A673 (cell line): ENCODE measurements around the gene P3H3. TPM values are rescaled to one million over a fixed set of nuclear protein-coding genes. Genes with fewer than 3 reads are reported as not detected.

Experiments used
- BruUV-seq: library from RNA; stranded (reverse); fragments of 400-500 nt; replicated peaks from 2 replicates; lab custom pipeline; 2021; lab: Mats Ljungman, UMichigan
- CTCF ChIA-PET: fragments of 300-600 bp; sonication (Branson Sonifier 250); formaldehyde crosslinking; loops from one replicate; lab custom pipeline; 2022; ENCODE audit warnings: antibody characterized with exemption; lab: Charles Lee
- POLR2A ChIA-PET: fragments of 300-600 bp; sonication (Branson Sonifier 250); formaldehyde crosslinking; loops from one replicate; lab custom pipeline; 2022; ENCODE audit warnings: antibody characterized with exemption; ENCODE audit not compliant: low non-redundant PET; lab: Charles Lee
- DNase-seq: peaks from one replicate; pipeline ENCODE4 v3.0.0-alpha.2; 2015; ENCODE audit warnings: low spot score
- H3K27ac ChIP-seq: fragments of 200-600 bp; sonication (generic); 2 replicates; pipeline ENCODE4 v1.5.1; 2016; ENCODE audit warnings: mixed run types, low read depth, mild to moderate bottlenecking, mixed read lengths, antibody characterized with exemption, low read length; ENCODE audit not compliant: poor library complexity, severe bottlenecking
- H3K27me3 ChIP-seq: fragments of 200-600 bp; sonication (generic); replicated peaks from 2 replicates; pipeline ENCODE4 v1.6.1; 2017; ENCODE audit warnings: mixed run types, low read depth, mild to moderate bottlenecking, mixed read lengths, antibody characterized with exemption, low read length; ENCODE audit not compliant: insufficient read depth, poor library complexity
- H3K36me3 ChIP-seq: fragments of 200-600 bp; sonication (generic); 2 replicates; pipeline ENCODE4 v1.6.1; 2016; ENCODE audit warnings: mixed run types, mild to moderate bottlenecking, mixed read lengths, antibody characterized with exemption, low read length; ENCODE audit not compliant: insufficient read depth, poor library complexity, severe bottlenecking
- H3K4me1 ChIP-seq: fragments of 200-600 bp; sonication (generic); 2 replicates; pipeline ENCODE4 v1.6.1; 2017; ENCODE audit warnings: mixed run types, mild to moderate bottlenecking, mixed read lengths, antibody characterized with exemption, low read length; ENCODE audit not compliant: insufficient read depth, poor library complexity, severe bottlenecking
- H3K4me3 ChIP-seq: fragments of 200-600 bp; sonication (generic); 2 replicates; pipeline ENCODE4 v1.5.1; 2016; ENCODE audit warnings: low read depth, mixed run types, mild to moderate bottlenecking, mixed read lengths, low read length; ENCODE audit not compliant: poor library complexity, severe bottlenecking
- H3K9me3 ChIP-seq: fragments of 200-600 bp; sonication (generic); 2 replicates; pipeline ENCODE4 v1.6.1; 2016; ENCODE audit warnings: mixed run types, low read depth, mild to moderate bottlenecking, mixed read lengths, antibody characterized with exemption, low read length; ENCODE audit not compliant: poor library complexity, severe bottlenecking
- EZH2 ChIP-seq: fragments of 200-600 bp; sonication (generic); IDR thresholded peaks from 2 replicates; pipeline ENCODE4 v1.6.1; 2017; ENCODE audit warnings: borderline replicate concordance, low read depth, mild to moderate bottlenecking, mixed read lengths, antibody characterized with exemption, low read length; ENCODE audit not compliant: poor library complexity, severe bottlenecking
- intact Hi-C: fragments of 100-400 bp; cut with micrococcal nuclease; formaldehyde crosslinking; loops from one replicate; pipeline ENCODE4 v1.10.0; 2022; ENCODE audit not compliant: unreplicated experiment
- total RNA-seq: library from RNA; stranded (reverse); gene quantifications from 2 replicates; pipeline ENCODE4 v1.2.3, GENCODE V29; 2021
- TF ChIP-seq, protein P1 (sequence below): fragments of 300-800, 200-600 bp; sonication (generic); conservative IDR thresholded peaks from 2 replicates; pipeline ENCODE4 v1.5.1; 2017; ENCODE audit warnings: low read depth, mild to moderate bottlenecking, antibody characterized with exemption, low read length, moderate library complexity, mixed read lengths

The P3H3 gene
- total RNA-seq, 1 experiment from 2014 or later, result 45.3 TPM

DNA sequence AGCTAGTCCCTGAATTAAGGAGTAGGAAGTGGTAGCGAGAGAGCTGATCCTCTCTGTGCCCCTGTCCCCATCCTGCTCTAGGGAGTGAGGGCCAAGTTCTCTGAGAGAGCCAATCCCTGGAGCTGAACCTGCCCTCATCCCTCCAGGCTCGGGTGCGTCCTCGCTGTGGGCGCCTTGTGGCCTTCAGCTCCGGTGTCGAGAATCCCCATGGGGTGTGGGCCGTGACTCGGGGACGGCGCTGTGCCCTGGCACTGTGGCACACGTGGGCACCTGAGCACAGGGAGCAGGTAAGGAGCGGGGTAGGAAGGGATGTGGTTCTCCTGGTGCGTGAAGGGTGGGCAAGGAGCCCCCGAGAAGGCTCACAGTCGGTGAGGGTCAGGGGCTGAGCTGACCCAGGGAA, 10.6 kb downstream of the P3H3 start:
- Histone ChIP-seq H3K4me1 (no peaks in the 10 kb centered on the region), H3K27ac (no peak overlapping the region), H3K9me3 (no peaks in the 10 kb centered on the region), H3K4me3 (no peak overlapping the region), H3K27me3 (no peaks in the 10 kb centered on the region), H3K36me3 (peaks cover 41% of the 10 kb centered on the region)
- intact Hi-C loops, result no loop called here
- ChIA-PET CTCF (interaction anchor here (0.7 kb wide), 1 partner anchor 250 kb away, joined by 4 read pairs; no protein-coding TSS in a partner anchor), POLR2A (no interaction called here)
- TF ChIP-seq, protein P1, sequence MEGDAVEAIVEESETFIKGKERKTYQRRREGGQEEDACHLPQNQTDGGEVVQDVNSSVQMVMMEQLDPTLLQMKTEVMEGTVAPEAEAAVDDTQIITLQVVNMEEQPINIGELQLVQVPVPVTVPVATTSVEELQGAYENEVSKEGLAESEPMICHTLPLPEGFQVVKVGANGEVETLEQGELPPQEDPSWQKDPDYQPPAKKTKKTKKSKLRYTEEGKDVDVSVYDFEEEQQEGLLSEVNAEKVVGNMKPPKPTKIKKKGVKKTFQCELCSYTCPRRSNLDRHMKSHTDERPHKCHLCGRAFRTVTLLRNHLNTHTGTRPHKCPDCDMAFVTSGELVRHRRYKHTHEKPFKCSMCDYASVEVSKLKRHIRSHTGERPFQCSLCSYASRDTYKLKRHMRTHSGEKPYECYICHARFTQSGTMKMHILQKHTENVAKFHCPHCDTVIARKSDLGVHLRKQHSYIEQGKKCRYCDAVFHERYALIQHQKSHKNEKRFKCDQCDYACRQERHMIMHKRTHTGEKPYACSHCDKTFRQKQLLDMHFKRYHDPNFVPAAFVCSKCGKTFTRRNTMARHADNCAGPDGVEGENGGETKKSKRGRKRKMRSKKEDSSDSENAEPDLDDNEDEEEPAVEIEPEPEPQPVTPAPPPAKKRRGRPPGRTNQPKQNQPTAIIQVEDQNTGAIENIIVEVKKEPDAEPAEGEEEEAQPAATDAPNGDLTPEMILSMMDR, result no peak
- no peak for TF ChIP-seq EZH2
- no TSS peak for BruUV-seq
- DNase-seq, result no peak

DNA sequence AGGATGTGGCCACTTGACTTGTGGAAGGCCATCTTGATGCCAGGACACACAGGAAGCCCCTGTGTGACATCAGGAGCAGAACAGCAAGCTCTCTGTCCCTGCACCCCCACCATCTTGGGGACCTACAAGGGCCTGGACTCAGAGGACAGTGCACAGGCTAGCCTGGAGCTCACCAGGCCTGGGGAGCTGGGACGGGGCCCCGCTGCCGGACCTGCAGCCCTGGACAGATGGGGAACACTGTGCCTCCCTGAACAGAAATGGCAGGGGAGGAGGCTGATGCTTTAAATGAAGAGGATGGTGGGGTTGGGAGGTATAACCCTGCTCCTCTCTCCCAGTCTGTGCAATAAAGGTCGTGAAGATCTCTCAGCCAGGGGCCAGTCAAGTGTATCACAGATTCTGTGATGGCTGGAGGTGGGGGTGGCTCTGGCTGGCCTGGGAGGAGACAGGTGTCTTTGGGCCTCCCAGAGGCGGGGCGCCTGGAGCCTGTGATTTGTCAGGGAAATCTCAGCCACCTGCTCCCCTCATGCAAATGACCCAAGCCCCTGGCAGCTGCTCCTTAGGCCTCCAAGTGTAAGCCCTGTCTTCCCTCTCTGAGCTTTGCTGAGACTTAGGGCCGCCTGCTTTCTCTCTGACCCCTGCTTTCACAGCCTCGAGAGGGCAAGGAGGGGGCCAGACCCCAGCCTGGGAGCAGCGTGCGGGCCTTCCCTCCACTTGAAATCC, 11.4 kb downstream of the P3H3 start:
- peaks cover 40% of the 10 kb centered on the region for H3K36me3 ChIP-seq
- ChIA-PET CTCF (no interaction called here), POLR2A (no interaction called here)
- H3K4me3 ChIP-seq, result no peak overlapping the region
- no peaks in the 10 kb centered on the region for H3K4me1 ChIP-seq
- H3K27ac ChIP-seq, result no peak overlapping the region
- H3K9me3 ChIP-seq, result no peaks in the 10 kb centered on the region
- BruUV-seq, result TSS peak; percentile 45
- intact Hi-C loops, result no loop called here
- TF ChIP-seq, protein P1, result no peak
- TF ChIP-seq EZH2, result no peak
- DNase-seq, result no peak
- no peaks in the 10 kb centered on the region for H3K27me3 ChIP-seq

DNA sequence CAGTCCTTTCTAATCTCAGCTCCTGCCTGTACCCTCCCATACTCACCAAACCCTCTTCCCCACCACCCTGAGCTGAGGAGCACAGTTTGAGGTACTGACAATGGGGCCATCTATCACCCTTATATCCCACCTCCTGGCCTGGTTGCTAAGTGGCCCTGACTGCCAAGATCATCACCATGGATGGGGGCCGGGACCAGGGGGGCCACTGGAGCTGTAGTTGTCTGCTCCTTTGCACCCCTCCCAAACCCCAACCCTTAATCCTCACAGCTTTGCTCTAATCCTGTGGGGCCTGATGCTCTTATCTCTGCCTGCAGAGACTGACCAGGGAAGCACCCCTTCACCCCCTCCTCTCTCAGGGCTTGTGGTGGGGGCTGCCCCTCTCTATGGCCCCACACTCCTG, 12.1 kb downstream of the P3H3 start:
- no peak for DNase-seq
- TF ChIP-seq, protein P1, result no peak
- TF ChIP-seq EZH2, result no peak
- BruUV-seq, result no TSS peak
- Histone ChIP-seq H3K4me3 (no peak overlapping the region), H3K27me3 (no peaks in the 10 kb centered on the region), H3K9me3 (no peaks in the 10 kb centered on the region), H3K27ac (no peak overlapping the region), H3K36me3 (peaks cover 43% of the 10 kb centered on the region), H3K4me1 (no peaks in the 10 kb centered on the region)
- intact Hi-C loops, result no loop called here
- POLR2A ChIA-PET, result no interaction called here
- CTCF ChIA-PET, result no interaction called here
